SU-DHL-6 (cell line): ENCODE results near the gene ATP2A3.

Experiments
- CTCF ChIP-seq: fragments of 200-600 bp; sonication (generic); IDR thresholded peaks from one replicate; pipeline ENCODE4 v1.5.1; 2017; ENCODE audit warnings: antibody characterized with exemption, mild to moderate bottlenecking, low read length, moderate library complexity; ENCODE audit not compliant: insufficient read depth, poor library complexity, severe bottlenecking
- EZH2phosphoT487 ChIP-seq: fragments of 200-600 bp; sonication (generic), shearing (Covaris generic); conservative IDR thresholded peaks from 2 replicates; pipeline ENCODE4 v1.6.1; 2018; ENCODE audit warnings: mild to moderate bottlenecking, antibody characterized with exemption, low read length, moderate library complexity, mixed read lengths

DNA sequence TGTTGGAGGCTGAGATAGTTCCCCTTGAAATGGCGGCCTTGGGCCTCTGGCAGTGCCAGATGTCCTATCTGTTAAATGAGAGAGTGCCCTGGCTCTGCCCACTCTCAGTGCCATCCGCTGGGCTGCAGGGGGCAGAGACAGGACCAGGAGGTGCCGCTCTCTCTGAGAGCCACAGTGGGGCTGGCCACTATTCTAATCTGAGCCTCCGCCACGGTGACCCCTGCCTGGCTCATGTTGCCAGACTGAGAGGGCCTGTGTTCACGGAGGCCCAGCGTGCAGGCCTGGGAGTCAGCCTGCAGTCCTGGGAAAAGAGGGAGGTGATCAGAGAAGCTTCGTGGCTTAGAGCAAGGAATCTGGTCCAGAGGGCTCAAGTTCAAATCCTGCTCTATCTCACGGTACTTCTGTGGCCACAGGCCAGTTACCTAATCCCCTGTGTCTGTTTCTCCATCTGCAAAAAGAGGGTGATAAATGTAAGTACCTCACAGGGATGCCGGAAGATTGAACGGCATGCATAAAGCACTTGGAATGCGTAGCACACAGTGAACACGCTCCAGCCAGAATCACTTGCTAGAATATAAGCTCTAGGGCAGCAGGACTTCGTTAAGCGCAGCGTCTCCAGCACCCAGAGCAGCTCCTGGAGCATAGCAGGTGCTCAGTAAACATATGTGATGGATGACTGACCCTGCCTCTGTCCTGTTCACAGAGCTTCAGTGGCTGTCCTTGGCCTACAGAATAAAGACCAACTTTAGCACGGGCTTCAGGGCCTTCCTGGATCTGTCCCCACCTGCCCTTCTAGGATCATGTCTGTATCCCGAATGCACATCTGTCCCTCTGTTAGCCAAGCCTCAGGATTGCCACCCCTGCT, 6.3 kb downstream of the ATP2A3 start:
- no peak for TF ChIP-seq CTCF
- TF ChIP-seq EZH2phosphoT487 = no peak
